Activated gamma-delta T cell (primary cell): ENCODE measurements around the gene ABHD12B.

Source experiments
- DNase-seq: peaks from one replicate; lab custom pipeline; 2025; lab: John Stamatoyannopoulos, UW

ABHD12B gene

DNA sequence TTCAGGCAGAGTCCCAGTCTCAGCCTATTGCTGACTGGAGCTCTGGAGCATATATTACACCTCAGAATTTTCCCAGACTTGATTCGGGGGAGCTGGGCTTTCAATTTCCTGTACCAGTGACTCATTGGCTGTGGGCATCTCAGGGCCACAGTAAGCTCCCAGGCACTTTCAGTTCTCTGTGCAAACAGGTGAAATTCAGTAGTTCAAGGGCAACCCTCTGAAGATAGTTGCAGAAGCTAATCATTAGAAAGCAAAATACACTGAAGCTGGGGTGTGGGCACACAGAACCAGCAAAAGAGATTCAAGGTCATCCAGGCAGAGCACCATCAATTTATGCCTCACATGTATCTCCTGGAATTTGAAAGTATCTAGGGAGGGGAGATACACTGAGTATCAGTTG, 32.8 kb upstream of the ABHD12B start:
- no peak for DNase-seq

DNA sequence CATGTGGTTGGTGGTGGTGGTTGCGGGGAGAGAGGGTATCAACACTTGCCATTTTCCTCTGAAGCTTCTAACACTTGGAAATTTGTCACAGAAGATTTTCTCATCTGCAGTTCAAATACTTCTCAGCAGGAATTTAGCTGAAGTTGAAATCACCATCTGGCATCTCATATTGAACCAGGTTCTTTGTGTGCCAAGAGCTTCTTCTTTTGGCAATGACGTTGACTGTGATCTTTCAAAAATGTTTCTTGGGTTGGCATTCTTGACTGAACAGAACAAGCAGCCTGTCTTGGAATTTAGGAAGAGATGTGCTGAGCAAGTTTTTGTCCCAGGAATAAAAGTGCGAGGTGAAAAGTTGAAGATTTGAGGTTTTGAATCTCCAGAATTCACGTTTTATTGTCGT, 32.2 kb upstream of the ABHD12B start:
- no peak for DNase-seq

DNA sequence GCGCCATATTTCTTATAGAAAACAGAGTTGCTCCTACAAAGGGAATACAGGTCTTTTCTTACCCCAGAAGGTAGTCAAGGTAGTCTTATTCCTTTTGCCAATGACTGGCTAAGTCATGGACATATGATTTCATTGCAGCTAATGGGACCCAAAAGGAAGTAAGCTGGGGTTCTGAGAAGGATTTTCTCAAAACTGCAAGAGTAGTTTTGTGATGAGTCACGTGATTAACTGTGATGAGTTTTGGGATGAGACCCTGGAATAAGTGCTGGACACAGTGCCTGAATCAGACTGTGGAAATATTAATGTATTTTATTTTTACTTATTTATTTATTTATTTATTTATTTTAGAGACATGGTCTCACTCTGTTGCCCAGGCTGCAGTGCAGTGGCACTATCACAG, 27.5 kb upstream of the ABHD12B start:
- no peak for DNase-seq

DNA sequence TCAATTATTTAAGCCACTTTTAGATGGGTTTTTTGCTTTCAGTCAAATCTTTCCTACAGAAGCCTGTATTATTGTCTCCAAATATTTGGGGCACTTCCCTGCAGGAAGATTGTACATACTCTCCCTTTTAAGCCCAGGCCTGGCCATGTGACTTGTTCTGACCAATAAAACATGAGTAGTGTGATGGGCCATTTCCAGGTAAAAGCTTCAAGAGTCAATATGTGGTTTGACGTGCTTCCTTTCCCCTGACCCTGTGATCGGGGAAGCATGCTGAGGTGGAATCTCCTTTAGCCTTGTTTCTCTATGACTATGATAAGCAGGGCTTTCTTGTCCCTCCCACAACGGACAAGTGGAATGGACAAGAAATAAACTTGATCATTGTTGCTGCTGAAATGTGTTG, 26.7 kb upstream of the ABHD12B start:
- DNase-seq = no peak

DNA sequence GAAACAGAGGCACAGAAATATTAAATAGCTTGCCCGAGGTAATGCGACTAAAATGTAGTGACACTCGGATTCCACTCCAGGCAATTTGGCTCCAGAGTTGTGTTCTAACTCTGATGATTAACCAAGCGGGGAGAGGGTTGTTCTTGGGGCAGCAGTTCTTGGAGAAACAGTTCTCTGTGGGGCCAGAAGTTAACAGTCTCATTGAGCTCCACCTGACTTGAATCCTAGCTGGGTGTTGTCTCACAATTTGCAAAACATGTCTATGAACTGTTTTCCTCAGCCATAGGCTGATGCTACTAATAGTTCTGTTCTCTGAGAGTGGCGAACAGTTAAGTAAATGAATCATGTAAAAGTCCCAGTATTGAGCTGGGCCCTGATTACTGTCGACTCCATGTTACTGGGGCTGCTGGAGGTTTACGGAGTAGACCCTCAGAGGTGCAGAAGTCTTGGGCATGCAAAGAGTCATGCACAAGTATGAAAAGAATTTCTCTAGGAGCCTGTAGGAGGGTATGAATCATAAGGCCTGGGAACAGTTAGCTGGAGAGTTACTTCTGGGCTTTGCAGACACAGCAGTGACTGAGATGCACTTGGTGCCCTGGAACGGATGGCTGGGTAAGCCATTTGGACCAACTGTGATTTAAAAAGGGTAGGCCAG, 25.5 kb upstream of the ABHD12B start:
- DNase-seq = no peak

DNA sequence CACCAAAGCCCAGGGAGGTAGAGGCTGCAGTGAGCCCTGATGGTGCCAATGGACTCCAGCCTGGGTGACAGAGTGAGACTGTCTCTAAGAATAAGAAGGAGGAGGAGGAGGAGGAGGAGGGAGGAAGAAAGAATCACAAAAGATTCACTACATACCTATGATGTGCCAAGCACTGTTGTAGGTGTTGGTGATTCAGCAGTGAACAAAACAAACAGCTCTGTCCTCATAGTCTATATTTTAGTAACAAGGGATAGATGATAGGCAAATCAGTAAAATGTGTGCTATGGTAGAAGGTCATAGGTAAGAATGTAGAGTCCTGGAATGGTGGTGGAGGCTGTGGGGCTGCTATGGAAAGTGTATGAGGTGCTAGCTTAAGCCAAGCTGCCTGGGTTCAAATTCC, 18.0 kb upstream of the ABHD12B start:
- DNase-seq = no peak

DNA sequence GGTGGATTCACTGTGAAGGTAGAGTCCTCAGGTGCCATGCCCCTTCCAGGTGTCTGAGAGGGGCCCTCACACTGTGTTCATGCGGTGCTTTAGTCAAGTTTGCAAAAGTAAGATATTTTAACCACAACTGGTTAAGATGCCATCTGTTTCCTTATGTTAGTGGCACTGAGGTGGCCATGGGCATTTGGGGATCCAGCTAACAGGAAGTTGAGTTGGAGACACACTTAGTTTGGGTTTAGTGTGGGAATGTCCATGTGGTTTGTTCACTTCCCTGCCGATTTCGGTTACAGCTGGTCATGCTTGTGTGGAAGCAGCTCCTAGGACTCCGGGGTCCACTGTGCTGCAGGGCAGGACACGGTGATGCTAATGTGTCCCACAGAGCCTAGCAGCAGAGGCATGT, 17.3 kb upstream of the ABHD12B start:
- DNase-seq = no peak

DNA sequence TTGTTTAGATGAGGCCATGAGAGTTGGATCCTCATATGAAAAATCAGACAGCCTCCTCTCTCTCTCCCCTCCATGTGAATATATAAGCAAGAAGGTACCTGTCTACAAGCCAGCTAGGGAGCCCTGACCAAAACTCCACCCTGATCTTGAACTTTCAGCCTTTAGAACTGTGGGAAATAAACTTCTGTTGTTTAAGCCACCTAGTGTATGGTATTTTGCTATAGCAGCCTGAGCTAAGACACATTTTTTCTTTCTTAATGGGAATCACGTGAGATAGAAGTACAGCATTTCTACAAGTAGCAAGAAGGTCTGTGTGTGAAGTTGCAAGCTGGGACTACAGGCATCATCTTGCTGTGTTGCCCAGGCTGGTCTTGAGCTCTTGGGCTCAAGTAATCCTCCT, 16.3 kb upstream of the ABHD12B start:
- no peak for DNase-seq

DNA sequence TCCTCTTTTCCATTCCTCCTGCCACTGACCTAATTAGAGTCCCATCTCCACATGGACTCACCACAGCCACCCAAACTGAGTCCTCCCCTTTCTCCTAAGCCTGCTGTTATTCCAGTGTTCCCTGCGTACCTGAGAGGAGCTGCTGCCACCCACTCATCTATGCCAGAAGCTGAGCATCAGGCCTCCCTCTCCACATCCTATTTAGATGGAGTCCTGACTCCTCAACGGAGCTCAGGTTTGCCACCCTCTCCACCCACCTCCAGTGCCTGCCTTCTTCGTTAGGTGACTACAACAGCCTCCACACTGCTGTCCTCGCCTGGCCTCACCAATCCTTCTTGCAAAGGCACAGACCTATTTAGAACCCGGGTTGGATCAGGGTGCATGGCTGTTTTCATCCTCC, 15.2 kb upstream of the ABHD12B start:
- no peak for DNase-seq

DNA sequence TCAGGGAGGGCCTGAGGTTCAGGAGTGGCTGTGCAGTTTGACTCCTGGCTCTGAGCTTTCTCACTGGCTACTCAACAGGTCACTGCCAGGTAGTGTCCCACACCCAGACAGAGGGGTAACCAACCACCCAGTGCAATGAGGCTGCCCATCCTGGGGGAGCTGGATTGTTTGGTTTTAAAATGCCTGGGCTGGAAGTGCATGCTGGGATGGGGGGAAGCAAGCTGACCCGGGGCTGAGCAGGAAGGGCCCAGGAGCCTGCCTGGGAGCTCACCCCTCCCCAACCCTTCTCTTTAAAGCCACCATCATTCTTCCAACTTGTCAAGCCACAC, 12.6 kb upstream of the ABHD12B start:
- no peak for DNase-seq

DNA sequence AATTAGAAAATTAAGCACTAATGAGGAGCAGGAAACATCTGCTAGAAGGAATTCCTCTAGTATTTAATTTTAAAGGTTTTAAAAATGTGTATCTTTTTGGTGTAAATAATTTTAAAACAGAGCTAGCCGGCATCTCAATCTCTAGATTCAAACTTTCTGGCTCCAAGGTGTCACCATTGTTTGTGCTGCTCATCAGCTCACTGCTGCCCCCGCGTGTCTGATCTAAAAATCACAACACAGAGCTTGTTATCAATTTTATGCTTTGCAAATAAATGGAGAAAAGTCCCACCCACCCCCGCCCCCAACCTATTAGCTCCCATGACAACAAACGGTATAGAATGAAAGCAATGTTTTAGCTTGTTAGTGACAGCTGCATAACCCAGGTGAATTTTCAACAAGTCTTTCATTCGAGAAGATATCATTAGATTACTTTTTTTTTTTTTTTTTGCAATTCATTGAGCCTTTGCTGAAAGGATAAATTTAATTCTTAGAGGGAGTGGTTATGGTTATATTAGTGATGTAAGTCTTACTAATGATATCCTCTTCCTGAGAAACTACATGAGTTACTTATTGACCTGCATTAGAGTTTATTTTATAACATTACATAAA, 11.3 kb upstream of the ABHD12B start:
- no peak for DNase-seq

DNA sequence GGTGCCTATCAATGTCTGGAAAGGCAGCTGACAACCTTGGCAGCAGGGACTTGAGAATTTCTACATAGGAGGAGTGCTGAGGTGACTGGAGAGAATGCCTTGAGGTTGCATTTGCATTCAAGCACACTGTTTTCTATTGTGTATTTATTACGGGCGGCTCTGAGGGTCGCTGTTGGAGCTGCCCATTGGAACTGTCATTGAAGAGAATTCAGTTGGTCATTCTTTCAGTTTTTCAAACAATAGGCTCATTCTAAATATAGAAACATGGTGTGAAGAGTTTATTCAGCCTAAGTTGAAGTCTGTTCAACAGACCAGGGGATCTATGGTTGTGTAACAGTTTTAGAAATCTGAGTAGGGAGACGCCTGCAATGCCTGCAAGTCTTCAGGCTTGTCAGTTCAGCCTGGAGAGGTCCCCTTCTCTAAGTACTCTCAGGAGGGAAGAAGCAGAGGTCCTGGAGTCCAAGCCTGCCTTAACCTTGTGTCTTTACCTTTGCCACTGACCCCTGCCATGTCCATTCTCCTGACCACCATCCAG, 9.8 kb upstream of the ABHD12B start:
- no peak for DNase-seq

DNA sequence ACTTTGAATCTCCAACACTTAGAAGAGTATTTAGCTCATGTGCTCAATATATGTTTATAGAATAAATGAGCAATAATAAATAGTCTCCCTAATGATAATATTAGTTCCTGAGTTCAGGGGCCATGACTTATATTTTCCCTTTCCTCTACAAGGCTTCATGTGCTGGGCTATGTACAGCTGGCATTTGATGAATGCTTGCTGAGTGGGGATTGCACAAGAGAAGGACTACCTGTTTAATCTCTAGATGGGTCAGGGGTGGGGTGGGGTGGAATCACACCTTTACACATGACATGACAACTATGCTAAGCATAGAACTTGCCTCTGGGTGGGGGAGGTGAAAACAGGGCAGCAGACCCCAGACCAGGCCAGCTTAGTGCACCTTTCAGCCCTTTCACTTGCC, 7.6 kb upstream of the ABHD12B start:
- DNase-seq = no peak

DNA sequence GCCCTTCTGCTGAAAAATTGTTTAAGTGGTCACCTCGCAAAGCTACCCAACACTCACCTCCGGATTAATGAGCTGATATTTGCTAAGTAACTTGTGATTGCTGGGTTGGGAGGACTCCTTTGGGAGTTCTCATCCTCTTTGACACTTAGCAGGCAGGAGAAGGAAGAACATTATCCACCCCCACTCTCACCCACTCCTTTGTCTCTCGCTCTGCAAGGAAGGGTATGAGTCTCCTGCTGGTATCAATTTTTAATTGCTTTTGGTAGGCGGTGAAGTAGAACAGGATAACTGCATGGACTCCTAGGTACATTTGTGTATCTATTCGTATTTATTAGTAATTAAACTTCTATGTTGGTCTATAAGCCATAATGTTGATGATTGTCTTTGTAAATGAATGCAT, 6.9 kb upstream of the ABHD12B start:
- DNase-seq = no peak

DNA sequence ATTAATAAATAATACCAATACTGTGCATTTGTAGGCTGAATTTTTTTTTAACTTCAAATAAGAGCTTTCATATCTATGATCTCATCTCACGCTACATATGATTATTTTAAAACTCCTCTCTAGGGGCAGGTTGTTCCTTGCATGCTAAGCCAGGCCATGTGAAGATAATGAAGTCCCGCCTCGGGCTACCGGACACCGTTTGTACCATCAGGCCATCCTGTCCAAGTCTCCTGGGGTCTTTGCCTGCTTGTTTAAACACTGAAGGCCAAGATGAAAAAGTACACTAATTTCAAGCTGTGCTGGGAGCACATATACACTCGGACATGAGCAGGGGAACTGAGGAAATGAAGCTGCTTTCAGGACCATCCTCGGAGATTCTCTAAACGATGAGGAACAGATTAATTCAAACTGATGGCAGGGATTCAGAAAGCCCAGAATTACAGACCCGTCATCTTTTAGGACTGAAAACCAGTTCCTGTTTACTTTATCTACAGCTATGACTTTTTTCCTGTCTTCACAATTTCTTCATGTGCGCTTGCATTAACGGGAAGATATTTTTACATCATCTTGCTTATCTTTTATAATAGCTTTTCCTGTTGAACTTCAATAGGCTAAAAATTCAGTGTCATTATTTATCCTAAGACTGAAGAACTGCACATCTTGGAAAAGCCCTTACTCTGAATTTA, 6.3 kb upstream of the ABHD12B start:
- no peak for DNase-seq

DNA sequence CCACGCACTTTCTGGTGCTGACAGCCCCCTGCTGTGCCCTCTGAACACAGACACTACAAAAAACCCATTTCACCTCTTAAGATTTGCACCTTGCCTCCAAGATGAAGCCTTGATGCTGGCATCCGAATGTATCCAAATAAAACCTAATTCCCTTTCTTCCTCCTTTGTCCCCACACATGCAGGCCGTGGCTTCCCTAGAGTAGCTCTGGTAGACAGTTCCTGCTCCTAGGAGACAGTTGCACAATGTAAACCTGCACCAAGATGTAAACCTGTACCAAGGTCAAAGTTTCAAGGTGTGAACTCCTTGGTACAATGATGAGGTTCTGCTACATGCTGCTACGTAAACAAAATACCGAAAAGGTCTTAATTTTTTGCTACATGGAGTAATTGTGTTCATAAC, 625 bp upstream of the ABHD12B start:
- no peak for DNase-seq

DNA sequence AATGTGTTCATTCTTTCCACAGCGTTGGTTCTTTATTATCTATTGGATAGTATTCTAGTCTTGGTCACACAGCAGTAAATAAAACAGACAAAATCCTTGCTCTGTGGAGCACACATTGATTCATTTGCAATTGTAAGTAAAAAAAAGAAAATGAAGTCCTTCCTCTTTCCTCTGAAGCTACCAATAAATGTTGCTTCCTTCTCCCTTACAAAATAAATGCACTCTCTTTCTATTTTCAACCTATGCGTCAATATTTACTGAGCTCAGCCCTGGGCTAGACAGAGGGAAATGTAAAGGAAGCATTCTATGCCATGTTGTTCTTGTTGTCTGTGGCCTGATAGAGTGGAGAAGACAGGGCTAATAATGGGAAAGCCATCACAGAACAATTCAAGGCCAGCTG, 2.9 kb downstream of the ABHD12B start:
- DNase-seq = no peak

DNA sequence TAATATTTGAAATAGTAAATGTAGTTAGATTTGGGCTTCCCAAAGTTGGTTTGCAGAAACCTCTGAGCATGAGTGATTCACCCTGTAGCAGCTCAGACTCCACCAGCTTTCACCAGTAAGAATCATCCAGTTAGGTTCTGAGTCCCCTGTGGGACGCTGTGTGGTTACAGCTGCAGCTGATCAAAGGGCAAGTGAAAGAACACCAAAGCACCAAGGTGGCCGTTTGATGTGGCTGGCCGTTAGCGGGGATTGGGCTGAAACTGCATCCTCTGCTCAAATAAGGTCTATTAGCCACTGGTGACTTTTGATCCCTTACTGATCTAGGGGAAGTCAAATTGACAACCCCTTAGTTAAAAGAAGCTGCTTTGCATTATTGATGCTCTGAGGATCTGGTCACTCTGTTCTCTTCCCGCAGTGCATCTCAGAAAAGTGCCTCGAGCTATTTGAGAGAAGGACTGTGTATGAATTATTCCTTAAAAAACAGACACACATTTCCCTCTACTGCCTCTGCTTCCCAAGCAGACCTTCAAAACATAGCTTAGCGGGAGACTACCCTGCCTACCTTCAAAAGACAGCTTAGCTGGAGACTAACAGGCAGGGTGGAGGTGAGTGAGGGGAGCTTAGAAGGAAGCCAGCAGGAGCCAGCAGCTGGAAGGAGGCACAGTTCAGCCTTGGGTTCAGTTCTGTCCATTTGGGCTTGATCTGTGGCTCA, 3.7 kb downstream of the ABHD12B start:
- DNase-seq = no peak

DNA sequence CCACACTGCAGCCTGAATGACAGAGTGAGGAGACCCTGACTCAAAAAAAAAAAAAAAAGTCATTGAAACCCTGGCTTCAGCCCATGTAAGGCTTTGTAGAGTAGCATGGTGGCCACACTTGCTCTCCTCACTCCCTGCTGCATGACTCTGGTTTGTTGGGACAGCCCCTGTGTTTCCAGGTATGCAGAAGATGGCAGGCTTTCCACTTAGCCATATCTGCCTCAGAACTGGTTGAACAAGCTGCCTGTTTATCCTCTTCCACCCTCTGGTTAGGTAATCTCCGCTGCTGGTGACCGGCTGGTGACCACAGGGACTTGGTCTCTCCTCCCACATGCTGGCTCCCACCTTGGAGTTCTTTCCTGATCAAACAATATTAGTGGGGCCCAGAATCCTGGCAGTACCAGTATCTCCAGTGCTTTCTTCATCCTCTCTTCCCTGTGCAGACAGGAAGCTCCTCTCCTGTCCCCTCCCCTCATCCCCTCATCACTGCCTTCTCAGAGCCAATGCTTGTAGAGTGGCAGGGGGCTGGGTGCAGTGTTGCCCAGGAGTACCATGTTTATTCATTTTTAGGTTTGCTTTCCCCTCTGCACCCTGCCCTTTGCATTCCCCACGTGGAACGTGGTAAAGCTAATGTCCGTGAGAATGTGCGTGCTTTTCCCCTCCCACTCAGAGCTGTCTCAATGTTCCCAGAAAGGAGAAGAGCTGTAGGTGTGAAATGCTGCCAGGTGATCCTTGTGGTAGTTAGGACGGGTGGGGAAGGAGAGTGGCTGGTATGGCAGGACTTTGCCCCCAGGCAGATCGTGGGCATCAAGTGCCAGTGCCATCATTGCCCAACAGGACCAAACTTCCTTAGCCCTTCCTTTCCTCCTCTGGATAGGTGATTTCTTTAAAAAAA, 11.3 kb downstream of the ABHD12B start:
- no peak for DNase-seq

DNA sequence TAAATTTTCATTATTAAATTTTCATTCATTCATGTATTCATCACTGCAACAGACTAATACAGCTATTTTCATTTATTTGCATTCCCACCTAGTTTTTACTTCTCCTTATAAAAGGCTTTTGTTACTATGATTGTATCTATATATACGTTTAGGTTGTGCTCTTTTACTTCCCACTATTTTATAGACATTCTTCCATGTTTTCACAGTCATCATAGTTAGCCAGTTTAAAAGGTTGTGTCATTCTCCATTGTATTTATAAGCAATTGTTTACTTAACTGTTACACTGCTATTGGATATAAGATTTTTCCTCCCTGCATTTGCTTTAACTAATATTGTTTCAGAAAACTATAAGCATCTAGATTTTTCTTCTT, 12.0 kb downstream of the ABHD12B start:
- no peak for DNase-seq

DNA sequence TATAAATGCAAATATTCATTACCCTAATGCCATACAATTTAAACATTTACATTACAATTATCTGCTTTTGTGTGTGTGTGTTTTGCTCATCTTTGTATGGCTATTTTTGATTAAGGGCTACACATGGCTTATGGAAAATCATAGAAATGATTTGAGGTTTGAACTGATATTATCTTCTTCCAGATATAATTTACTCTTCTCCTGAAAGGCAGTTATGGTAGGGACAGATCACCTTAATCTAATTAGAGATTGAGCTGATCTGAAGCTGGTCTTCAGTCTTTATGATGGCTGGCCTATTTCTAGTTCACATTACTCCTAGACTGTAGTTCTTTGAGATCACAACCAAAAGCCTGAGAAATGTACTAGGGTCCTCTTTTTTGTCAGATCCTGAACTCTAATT, 15.6 kb downstream of the ABHD12B start:
- DNase-seq = no peak

DNA sequence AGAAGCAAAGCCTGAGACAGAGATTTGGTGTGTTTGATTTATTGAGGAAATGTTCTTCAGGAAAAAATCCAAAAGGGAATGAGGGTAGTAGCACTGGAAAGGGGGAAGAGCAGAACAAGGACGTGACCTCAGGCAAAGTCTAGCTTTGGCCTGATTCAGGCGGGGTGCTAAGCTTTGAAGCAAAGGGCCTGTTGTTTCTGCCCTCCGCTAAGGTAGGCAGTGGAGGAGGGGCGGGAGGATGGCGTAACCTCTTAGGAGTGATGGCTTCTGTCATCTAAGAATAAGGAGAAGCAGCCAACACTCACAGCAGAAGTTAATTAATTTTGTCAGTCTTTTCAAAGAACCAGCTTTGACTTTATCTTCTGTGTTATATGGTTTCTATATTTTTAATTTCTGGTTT, 20.4 kb downstream of the ABHD12B start:
- no peak for DNase-seq
